Neural cell (in vitro differentiated cells): ENCODE measurements around the gene NSMCE1.

ENCODE experiments used
- CTCF ChIP-seq: fragments of 450-650 bp; IDR thresholded peaks from 2 replicates; pipeline ENCODE4 v1.5.1; 2014; ENCODE audit warnings: antibody characterized with exemption, mild to moderate bottlenecking, moderate library complexity; ENCODE audit not compliant: poor library complexity, severe bottlenecking
- POLR2AphosphoS5 ChIP-seq: IDR thresholded peaks from 2 replicates; pipeline ENCODE4 v1.6.1; 2012
- REST ChIP-seq: IDR thresholded peaks from 2 replicates; pipeline ENCODE4 v1.6.1; 2012; ENCODE audit warnings: borderline replicate concordance

- TF ChIP-seq POLR2AphosphoS5 = no peak
- TF ChIP-seq REST = no peak
- TF ChIP-seq CTCF = no peak
These were observed 52.9 kb downstream of the NSMCE1 start for GRCh38 chr16:27215660-27216059.
